ENCODE results near the gene AGK.
"Not testable (repeated sequence)": the region's sequence is repeated elsewhere in the genome, so short reads cannot be mapped to it uniquely, and the experiment has no call there.

GRCh38 chr7:141557831-141558531 lies 6.8 kb downstream of the AGK start:
- not testable (repeated sequence) for TF ChIP-seq POLR2AphosphoS5, POLR2A (IDR thresholded peaks at IDR 0.05)

Data from breast epithelium (tissue), 3 donors.